GM12878 (cell line): Measurements from ENCODE around the gene RCVRN. TPM values are rescaled to one million over a fixed set of nuclear protein-coding genes. Genes with fewer than 3 reads are reported as not detected.

Experiments used
- ATAC-seq: fragments of 200-7000 bp; cut with Tn5 transposase; 3 replicates; pipeline ENCODE4 v1.9.1; 2020; ENCODE audit warnings: mild to moderate bottlenecking, moderate library complexity
- BruUV-seq: library from RNA; stranded (reverse); fragments of 400-500 nt; replicated peaks from 2 replicates; lab custom pipeline; 2021; lab: Mats Ljungman, UMichigan
- CTCF ChIA-PET: fragments of 300-600 bp; sonication (Branson Sonifier 250); formaldehyde crosslinking; extraction: SDS; loops from one replicate; lab custom pipeline; 2021; ENCODE audit warnings: inconsistent platforms; lab: Yijun Ruan, JAX
- POLR2A ChIA-PET: fragments of 350-600 bp; formaldehyde crosslinking; extraction: SDS; loops from one replicate; lab custom pipeline; 2021; ENCODE audit warnings: inconsistent platforms; lab: Charles Lee
- RAD21 ChIA-PET: fragments of 300-600 bp; sonication (Branson Sonifier 250); formaldehyde crosslinking; loops from one replicate; lab custom pipeline; 2023; ENCODE audit warnings: antibody characterized with exemption; ENCODE audit not compliant: unreplicated experiment; lab: Charles Lee
- SMC1A ChIA-PET: fragments of 300-600 bp; sonication (Branson Sonifier 250); formaldehyde crosslinking; loops from one replicate; lab custom pipeline; 2023; ENCODE audit not compliant: unreplicated experiment, uncharacterized antibody; lab: Charles Lee
- DNase-seq: peaks from one replicate; pipeline ENCODE4 v3.0.0-alpha.2; 2011; ENCODE audit warnings: low read depth, low spot score
- FAIRE-seq: peaks from 3 replicates; lab custom pipeline; 2011; peaks lifted over from hg19 to GRCh38; lab: Jason Lieb, UNC
- H2AFZ ChIP-seq: 2 replicates; pipeline ENCODE4 v1.6.0; 2011; ENCODE audit warnings: low read depth, low read length, control low read depth; ENCODE audit not compliant: control insufficient read depth
- H3K27ac ChIP-seq: 2 replicates; pipeline ENCODE4 v1.5.1; 2011; ENCODE audit warnings: control low read depth; ENCODE audit not compliant: control insufficient read depth, insufficient read depth
- H3K27me3 ChIP-seq, 2 experiments: replicated peaks in 1 of 2; 2 replicates each; pipeline versions ENCODE4 v1.6.0 to v1.6.1; 2011; ENCODE audit warnings: low read length in 1 of 2; ENCODE audit not compliant: control insufficient read depth in 2 of 2, insufficient read depth in 2 of 2
- H3K36me3 ChIP-seq, 2 experiments: 2 replicates each; pipeline ENCODE4 v1.5.1; 2011; ENCODE audit warnings: low read length in 1 of 2; ENCODE audit not compliant: control insufficient read depth in 2 of 2, insufficient read depth in 2 of 2
- H3K4me1 ChIP-seq: 2 replicates; pipeline ENCODE4 v1.6.1; 2011; ENCODE audit warnings: mild to moderate bottlenecking, low read length, moderate library complexity, mixed read lengths; ENCODE audit not compliant: control insufficient read depth, insufficient read depth
- H3K4me2 ChIP-seq: 2 replicates; pipeline ENCODE4 v1.6.0; 2011; ENCODE audit warnings: control low read depth; ENCODE audit not compliant: control insufficient read depth, insufficient read depth
- H3K4me3 ChIP-seq: fragments of 200-600 bp; sonication (generic); 2 replicates; pipeline ENCODE4 v1.5.1; 2016
- H3K79me2 ChIP-seq: 2 replicates; pipeline ENCODE4 v1.6.0; 2011; ENCODE audit warnings: low read length; ENCODE audit not compliant: control insufficient read depth, insufficient read depth
- H3K9ac ChIP-seq: 2 replicates; pipeline ENCODE4 v1.8.0; 2011; ENCODE audit warnings: low read length, control low read depth, mixed read lengths; ENCODE audit not compliant: control insufficient read depth, insufficient read depth
- H3K9me3 ChIP-seq: replicated peaks from 3 replicates; pipeline ENCODE4 v1.5.1; 2011; ENCODE audit warnings: mild to moderate bottlenecking, low read length; ENCODE audit not compliant: control insufficient read depth, insufficient read depth
- H4K20me1 ChIP-seq: 2 replicates; pipeline ENCODE4 v1.6.0; 2011; ENCODE audit not compliant: control insufficient read depth, insufficient read depth
- BCL11A ChIP-seq: IDR thresholded peaks from 2 replicates; pipeline ENCODE4 v1.6.1; 2011; ENCODE audit warnings: low read depth, low read length
- BMI1 ChIP-seq: fragments of 450-650 bp; IDR thresholded peaks from 2 replicates; pipeline ENCODE4 v1.6.1; 2016; ENCODE audit warnings: mild to moderate bottlenecking, moderate library complexity, borderline replicate concordance
- E2F4 ChIP-seq: IDR thresholded peaks from 2 replicates; pipeline ENCODE4 v1.6.1; 2012; ENCODE audit warnings: low read depth, low read length, improper control_type of control experiment
- EED ChIP-seq: sonication (generic); IDR thresholded peaks from 2 replicates; pipeline ENCODE4 v1.6.1; 2016; ENCODE audit warnings: antibody characterized with exemption, low read depth
- FOXK2 ChIP-seq: fragments of 450-650 bp; IDR thresholded peaks from 2 replicates; pipeline ENCODE4 v1.6.1; 2017; ENCODE audit warnings: mild to moderate bottlenecking, moderate library complexity
- MTA2 ChIP-seq: fragments of 450-650 bp; IDR thresholded peaks from 2 replicates; pipeline ENCODE4 v1.6.1; 2016; ENCODE audit warnings: low read depth, mild to moderate bottlenecking, moderate library complexity
- MTA3 ChIP-seq: IDR thresholded peaks from 2 replicates; pipeline ENCODE4 v1.6.1; 2012; ENCODE audit warnings: low read length, inconsistent platforms, borderline replicate concordance
- NFXL1 ChIP-seq: fragments of 450-650 bp; IDR thresholded peaks from 2 replicates; pipeline ENCODE4 v1.6.1; 2017; ENCODE audit warnings: antibody characterized with exemption, mild to moderate bottlenecking, borderline replicate concordance
- RAD21 ChIP-seq: IDR thresholded peaks from 2 replicates; pipeline ENCODE4 v1.6.1; 2011; ENCODE audit warnings: mild to moderate bottlenecking, low read depth, low read length, moderate library complexity; ENCODE audit not compliant: insufficient read depth
- SIN3A ChIP-seq: IDR thresholded peaks from 2 replicates; pipeline ENCODE4 v1.6.1; 2012; ENCODE audit warnings: low read depth, low read length, improper control_type of control experiment
- SUPT20H ChIP-seq: IDR thresholded peaks from 2 replicates; pipeline ENCODE4 v1.6.1; 2011; ENCODE audit warnings: low read depth, mild to moderate bottlenecking, low read length, moderate library complexity, borderline replicate concordance; ENCODE audit not compliant: control insufficient read depth
- TBL1XR1 ChIP-seq: IDR thresholded peaks from 2 replicates; pipeline ENCODE4 v1.6.1; 2012; ENCODE audit warnings: low read depth, low read length, improper control_type of control experiment
- TCF12 ChIP-seq: IDR thresholded peaks from 2 replicates; pipeline ENCODE4 v1.6.1; 2011; ENCODE audit warnings: low read depth, mild to moderate bottlenecking, low read length
- USF2 ChIP-seq: IDR thresholded peaks from 2 replicates; pipeline ENCODE4 v1.6.1; 2011; ENCODE audit warnings: low read depth, low read length, improper control_type of control experiment, borderline replicate concordance
- ZNF687 ChIP-seq: fragments of 450-650 bp; IDR thresholded peaks from 2 replicates; pipeline ENCODE4 v1.6.1; 2017; ENCODE audit warnings: mild to moderate bottlenecking, moderate library complexity
- WGBS: methylation state at CpG from one replicate; pipeline ENCODE4 v1.1.6; 2016; ENCODE audit warnings: low lambda C conversion rate; ENCODE audit not compliant: insufficient replicate concordance, insufficient coverage; ENCODE audit errors: missing lambda C conversion rate; 5-methylcytosine and 5-hydroxymethylcytosine counted together
- in situ Hi-C: fragments of 300-500 bp; cut with MboI; formaldehyde crosslinking; loops from 9 replicates; pipeline ENCODE4 v1.14.3; 2018; ENCODE audit warnings: mixed read lengths
- intact Hi-C: fragments of 100-400 bp; cut with micrococcal nuclease; formaldehyde crosslinking; loops from one replicate; pipeline ENCODE4 v1.14.2; 2022; ENCODE audit not compliant: unreplicated experiment
- polyA plus RNA-seq, 11 experiments: library from polyadenylated mRNA; depleted of rRNA in 4 of 11; unstranded in 6 of 11; stranded (reverse) in 5 of 11; fragments of >200 nt; fragmentation: Nextera tagmentation in 4 of 11; fragmentation: Illumina TruSeq in 1 of 11; extraction: Ambion mirVana in 4 of 11; extraction: Trizol in 1 of 11; gene quantifications; 1 replicate in 1 of 11; 2 replicates in 10 of 11; pipeline versions ENCODE4 v1.2.1 to v1.2.3, GENCODE V29; 2011 to 2016; ENCODE audit warnings: inconsistent platforms in 2 of 11, missing spikeins in 2 of 11, low read depth in 1 of 11
- total RNA-seq, 4 experiments: library from RNA; depleted of rRNA in 3 of 4; stranded (reverse); fragments of >200 nt in 3 of 4; fragmentation: Illumina TruSeq in 1 of 4; extraction: Trizol in 1 of 4; gene quantifications; 2 replicates each; pipeline versions ENCODE4 v1.2.1 to v1.2.3, GENCODE V29; 2013 to 2021

RCVRN gene
- total and polyA plus RNA-seq, 10 of the 15 experiments (the other 5 are each of a cell fraction or from before 2014, with no cell fraction given): 0.07 to 0.23 (median 0.14) TPM; not detected in 6

- 22% methylated on average over 3 of the region's 3 CpGs for WGBS
- Histone ChIP-seq H3K4me3 (no peak overlapping the region), H4K20me1 (no peaks in the 10 kb centered on the region), H3K27ac (no peak overlapping the region), H3K36me3 (no peaks in the 10 kb centered on the region), H3K79me2 (no peaks in the 10 kb centered on the region), H3K27me3 (peaks cover 0 to 2% of the 10 kb centered on the region in 2 experiments; a peak in 1 of 4 replicates), H2AFZ (no peak overlapping the region), H3K9ac (no peak overlapping the region), H3K4me2 (no peak overlapping the region), H3K4me1 (no peaks in the 10 kb centered on the region), H3K9me3 (no peaks in the 10 kb centered on the region)
- ChIA-PET CTCF (no interaction called here), RAD21 (no interaction called here), SMC1A (no interaction called here), POLR2A (no interaction called here)
- FAIRE-seq (no peak), ATAC-seq (no peak), DNase-seq (no peak)
- BruUV-seq: no TSS peak
- in situ Hi-C loops: loop anchor here (5.0 to 10.0 kb wide), 2 partner anchors 37 to 59 kb away; no protein-coding TSS in a partner anchor
- intact Hi-C loops: no loop called here
- TF ChIP-seq ZNF687 (no peak), TCF12 (no peak), BCL11A (no peak), MTA2 (no peak), FOXK2 (no peak), SIN3A (no peak), MTA3 (no peak), USF2 (no peak), E2F4 (no peak), SUPT20H (no peak), BMI1 (no peak), EED (no peak), TBL1XR1 (no peak), RAD21 (no peak), NFXL1 (no peak)
Observed at GRCh38 chr17:9894231-9894630, 10.8 kb downstream of the RCVRN start.
